WTC11 (cell line): ENCODE results near the gene PLCXD1. TPM values are rescaled to one million over a fixed set of nuclear protein-coding genes. Genes with fewer than 3 reads are reported as not detected.

Source experiments
- ATAC-seq: fragments of 200-7000 bp; cut with Tn5 transposase; 2 replicates; pipeline ENCODE4 v1.10.0; 2021; ENCODE audit warnings: mild to moderate bottlenecking, moderate library complexity
- CTCF ChIA-PET: fragments of 300-600 bp; sonication (Branson Sonifier 250); formaldehyde crosslinking; loops from one replicate; lab custom pipeline; 2021; ENCODE audit warnings: antibody characterized with exemption; lab: Charles Lee
- POLR2A ChIA-PET: fragments of 350-600 bp; sonication (Branson Sonifier 250); formaldehyde crosslinking; loops from one replicate; lab custom pipeline; 2021; ENCODE audit warnings: antibody characterized with exemption; lab: Charles Lee
- DNase-seq: peaks from one replicate; pipeline ENCODE4 v3.0.0; 2021; ENCODE audit warnings: low spot score
- H3K27ac Mint-ChIP-seq: 2 replicates; pipeline ENCODE4 v1.8.0; 2021; ENCODE audit warnings: mixed read lengths
- H3K27me3 Mint-ChIP-seq: 2 replicates; pipeline ENCODE4 v1.8.0; 2021; ENCODE audit warnings: low read depth, mild to moderate bottlenecking, moderate library complexity, mixed read lengths
- H3K36me3 Mint-ChIP-seq: 2 replicates; pipeline ENCODE4 v1.8.0; 2021; ENCODE audit warnings: mixed read lengths
- H3K4me1 Mint-ChIP-seq: 2 replicates; pipeline ENCODE4 v1.8.0; 2022; ENCODE audit warnings: mixed read lengths
- H3K4me3 Mint-ChIP-seq: 2 replicates; pipeline ENCODE4 v1.8.0; 2021; ENCODE audit warnings: mild to moderate bottlenecking, moderate library complexity, mixed read lengths
- H3K9me3 Mint-ChIP-seq: 2 replicates; pipeline ENCODE4 v1.8.0; 2021; ENCODE audit warnings: mixed read lengths
- ESRRA ChIP-seq: sonication (generic); formaldehyde crosslinking; IDR thresholded peaks from 2 replicates; pipeline ENCODE4 v1.8.1; 2022; ENCODE audit warnings: mild to moderate bottlenecking, missing genetic modification reagents, borderline replicate concordance
- HMGA2 ChIP-seq: fragments of 250-450 bp; sonication (Bioruptor Pico); IDR thresholded peaks from 2 replicates; pipeline ENCODE4 v1.4.0; 2021; ENCODE audit warnings: mild to moderate bottlenecking, moderate library complexity
- HMGXB4 ChIP-seq: sonication (generic); formaldehyde crosslinking; IDR thresholded peaks from 2 replicates; pipeline ENCODE4 v1.8.1; 2023; ENCODE audit warnings: mild to moderate bottlenecking, moderate library complexity, missing genetic modification reagents
- IRF2 ChIP-seq: sonication (generic); formaldehyde crosslinking; IDR thresholded peaks from 2 replicates; pipeline ENCODE4 v1.8.0; 2022; ENCODE audit warnings: low read depth, missing genetic modification reagents, borderline replicate concordance
- JAZF1 ChIP-seq: fragments of 250-450 bp; sonication (Bioruptor Pico); IDR thresholded peaks from 2 replicates; pipeline ENCODE4 v1.9.0; 2021; ENCODE audit warnings: moderate library complexity, mild to moderate bottlenecking, inconsistent platforms
- MXD4 ChIP-seq: fragments of 250-450 bp; sonication (Bioruptor Pico); IDR thresholded peaks from 2 replicates; pipeline ENCODE4 v1.8.0; 2021; ENCODE audit warnings: mild to moderate bottlenecking, moderate library complexity, borderline replicate concordance
- MYBL2 ChIP-seq: sonication (generic); formaldehyde crosslinking; IDR thresholded peaks from 2 replicates; pipeline ENCODE4 v1.8.1; 2023; ENCODE audit warnings: mild to moderate bottlenecking, moderate library complexity, missing genetic modification reagents
- SOX15 ChIP-seq: fragments of 250-450 bp; sonication (Bioruptor Pico); IDR thresholded peaks from 2 replicates; pipeline ENCODE4 v1.9.0; 2021; ENCODE audit warnings: mild to moderate bottlenecking
- TEAD1 ChIP-seq: sonication (generic); formaldehyde crosslinking; IDR thresholded peaks from 2 replicates; pipeline ENCODE4 v1.8.0; 2022; ENCODE audit warnings: mild to moderate bottlenecking, missing genetic modification reagents
- ZBTB43 ChIP-seq: sonication (generic); formaldehyde crosslinking; IDR thresholded peaks from 2 replicates; pipeline ENCODE4 v1.8.1; 2023; ENCODE audit warnings: mild to moderate bottlenecking, missing genetic modification reagents
- ZNF263 ChIP-seq: sonication (generic); formaldehyde crosslinking; IDR thresholded peaks from 2 replicates; pipeline ENCODE4 v1.8.1; 2022; ENCODE audit warnings: low read depth, mild to moderate bottlenecking, moderate library complexity, missing genetic modification reagents
- ZNF317 ChIP-seq: sonication (generic); formaldehyde crosslinking; IDR thresholded peaks from 2 replicates; pipeline ENCODE4 v1.8.1; 2023; ENCODE audit warnings: low read depth, mild to moderate bottlenecking, moderate library complexity, missing genetic modification reagents, borderline replicate concordance
- ZNF423 ChIP-seq: fragments of 250-450 bp; sonication (Bioruptor Pico); IDR thresholded peaks from 2 replicates; pipeline ENCODE4 v2.1.2; 2022; ENCODE audit warnings: mild to moderate bottlenecking, moderate library complexity
- ZNF671 ChIP-seq: fragments of 250-450 bp; sonication (Bioruptor Pico); IDR thresholded peaks from 2 replicates; pipeline ENCODE4 v1.8.0; 2021; ENCODE audit warnings: mild to moderate bottlenecking
- total RNA-seq: library from RNA; stranded (reverse); gene quantifications from 3 replicates; pipeline ENCODE4 v1.2.3, GENCODE V29; 2021
- TF ChIP-seq, protein P1 (sequence below): sonication (generic); formaldehyde crosslinking; IDR thresholded peaks from 2 replicates; pipeline ENCODE4 v1.8.0; 2022; ENCODE audit warnings: mild to moderate bottlenecking, missing genetic modification reagents
- TF ChIP-seq, protein P2 (sequence below): fragments of 250-450 bp; sonication (Bioruptor Pico); IDR thresholded peaks from 2 replicates; pipeline ENCODE4 v2.1.2; 2022; ENCODE audit warnings: mild to moderate bottlenecking, moderate library complexity
- TF ChIP-seq, protein P3 (sequence below): sonication (generic); formaldehyde crosslinking; IDR thresholded peaks from 2 replicates; pipeline ENCODE4 v1.8.1; 2022; ENCODE audit warnings: mild to moderate bottlenecking, missing genetic modification reagents, moderate library complexity, borderline replicate concordance

PLCXD1 gene
- total RNA-seq, 1 experiment from 2014 or later, result 131 TPM

DNA sequence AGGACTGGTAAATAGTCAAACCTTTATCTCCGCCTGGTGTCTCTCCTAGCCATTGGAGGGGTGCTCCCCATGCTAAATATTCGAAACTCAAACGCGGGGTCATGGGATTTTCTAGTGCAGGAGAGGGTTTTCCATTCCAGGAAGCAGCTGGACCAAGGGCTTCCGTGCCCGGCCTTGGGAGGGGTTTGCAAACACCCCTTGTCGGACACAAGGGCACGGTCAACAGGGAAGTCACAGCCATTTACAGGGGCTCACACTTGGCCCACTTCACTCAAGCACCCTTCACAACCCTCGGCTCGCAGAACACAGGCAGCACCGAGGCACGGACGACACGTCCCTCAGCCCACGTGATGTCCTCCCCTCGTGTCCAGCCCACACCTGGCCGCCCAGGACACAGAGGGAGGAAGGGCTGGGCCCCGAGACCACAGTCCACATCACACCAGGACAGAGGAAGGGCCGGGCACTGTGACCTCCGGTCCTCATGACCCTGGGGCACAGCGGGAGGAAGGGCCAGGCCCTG lies 10.3 kb upstream of the PLCXD1 start:
- Mint-ChIP-seq H3K27me3 (no peaks in the 10 kb centered on the region), H3K4me1 (peaks cover 3% of the 10 kb centered on the region; the same call in 1 of the 2 replicates), H3K9me3 (no peaks in the 10 kb centered on the region), H3K4me3 (no peak overlapping the region)
- POLR2A ChIA-PET, result no interaction called here
- CTCF ChIA-PET, result no interaction called here
- no peak for TF ChIP-seq IRF2 (CRISPR knock-in tag)
- TF ChIP-seq MXD4, result no peak
- TF ChIP-seq HMGXB4 (CRISPR knock-in tag), result no peak
- TF ChIP-seq JAZF1, result no peak
- no peak for TF ChIP-seq ZNF317 (CRISPR knock-in tag)
- no peak for TF ChIP-seq MYBL2 (CRISPR knock-in tag)
- TF ChIP-seq, all 79 proteins: peak for 0
- ATAC-seq, result no peak
- H3K36me3 Mint-ChIP-seq, result no peaks in the 10 kb centered on the region
- peak; percentile 13 for DNase-seq
- H3K27ac Mint-ChIP-seq, result peak overlapping the region; percentile 60; the same call in 1 of the 2 replicates

GRCh38 chrX:274904-275475 lies 6.2 kb upstream of the PLCXD1 start:
- ChIA-PET CTCF (no interaction called here), POLR2A (no interaction called here)
- no peaks in the 10 kb centered on the region for H3K27me3 Mint-ChIP-seq
- no peak overlapping the region for H3K27ac Mint-ChIP-seq
- DNase-seq (peak; percentile 60), ATAC-seq (peak; percentile 9)
- peaks cover 22% of the 10 kb centered on the region for H3K4me1 Mint-ChIP-seq
- H3K36me3 Mint-ChIP-seq, result peaks cover 11% of the 10 kb centered on the region
- H3K4me3 Mint-ChIP-seq, result peak overlapping the region; percentile 65
- TF ChIP-seq ZNF263 (CRISPR knock-in tag) (peak; percentile 92), MXD4 (no peak)
- TF ChIP-seq, protein P1, sequence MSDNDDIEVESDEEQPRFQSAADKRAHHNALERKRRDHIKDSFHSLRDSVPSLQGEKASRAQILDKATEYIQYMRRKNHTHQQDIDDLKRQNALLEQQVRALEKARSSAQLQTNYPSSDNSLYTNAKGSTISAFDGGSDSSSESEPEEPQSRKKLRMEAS (CRISPR knock-in tag), result 0 out of 2 replicates have a peak, but pooled peaks have one; percentile 13
- H3K9me3 Mint-ChIP-seq, result no peaks in the 10 kb centered on the region

GRCh38 chrX:275476-275966 lies 5.7 kb upstream of the PLCXD1 start:
- ATAC-seq (peak; percentile 13), DNase-seq (no peak)
- TF ChIP-seq, protein P2, sequence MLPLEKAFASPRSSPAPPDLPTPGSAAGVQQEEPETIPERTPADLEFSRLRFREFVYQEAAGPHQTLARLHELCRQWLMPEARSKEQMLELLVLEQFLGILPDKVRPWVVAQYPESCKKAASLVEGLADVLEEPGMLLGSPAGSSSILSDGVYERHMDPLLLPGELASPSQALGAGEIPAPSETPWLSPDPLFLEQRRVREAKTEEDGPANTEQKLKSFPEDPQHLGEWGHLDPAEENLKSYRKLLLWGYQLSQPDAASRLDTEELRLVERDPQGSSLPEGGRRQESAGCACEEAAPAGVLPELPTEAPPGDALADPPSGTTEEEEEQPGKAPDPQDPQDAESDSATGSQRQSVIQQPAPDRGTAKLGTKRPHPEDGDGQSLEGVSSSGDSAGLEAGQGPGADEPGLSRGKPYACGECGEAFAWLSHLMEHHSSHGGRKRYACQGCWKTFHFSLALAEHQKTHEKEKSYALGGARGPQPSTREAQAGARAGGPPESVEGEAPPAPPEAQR (CRISPR knock-in tag), result no peak
- TF ChIP-seq ESRRA (CRISPR knock-in tag) (no peak), ZNF423 (CRISPR knock-in tag) (no peak), ZBTB43 (CRISPR knock-in tag) (no peak), ZNF671 (CRISPR knock-in tag) (no peak), JAZF1 (no peak), SOX15 (CRISPR knock-in tag) (no peak), HMGA2 (CRISPR knock-in tag) (no peak), TEAD1 (CRISPR knock-in tag) (no peak)
- TF ChIP-seq, protein P3, sequence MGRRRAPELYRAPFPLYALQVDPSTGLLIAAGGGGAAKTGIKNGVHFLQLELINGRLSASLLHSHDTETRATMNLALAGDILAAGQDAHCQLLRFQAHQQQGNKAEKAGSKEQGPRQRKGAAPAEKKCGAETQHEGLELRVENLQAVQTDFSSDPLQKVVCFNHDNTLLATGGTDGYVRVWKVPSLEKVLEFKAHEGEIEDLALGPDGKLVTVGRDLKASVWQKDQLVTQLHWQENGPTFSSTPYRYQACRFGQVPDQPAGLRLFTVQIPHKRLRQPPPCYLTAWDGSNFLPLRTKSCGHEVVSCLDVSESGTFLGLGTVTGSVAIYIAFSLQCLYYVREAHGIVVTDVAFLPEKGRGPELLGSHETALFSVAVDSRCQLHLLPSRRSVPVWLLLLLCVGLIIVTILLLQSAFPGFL, result no peak
- Mint-ChIP-seq H3K4me1 (peaks cover 22% of the 10 kb centered on the region), H3K27ac (no peak overlapping the region), H3K36me3 (peaks cover 11% of the 10 kb centered on the region), H3K4me3 (peak overlapping the region; percentile 74), H3K9me3 (no peaks in the 10 kb centered on the region), H3K27me3 (no peaks in the 10 kb centered on the region)
- CTCF ChIA-PET, result no interaction called here
- POLR2A ChIA-PET, result no interaction called here
